H9 (cell line): ENCODE measurements around the gene SDR9C7. TPM values are rescaled to one million over a fixed set of nuclear protein-coding genes. Genes with fewer than 3 reads are reported as not detected.

Source experiments
- DNase-seq: peaks from one replicate; pipeline ENCODE4 v3.0.0-alpha.2; 2017
- H2AFZ ChIP-seq: one replicate; pipeline ENCODE4 v1.6.1; 2013; ENCODE audit warnings: mild to moderate bottlenecking, low read length, control low read depth, moderate library complexity
- H2AK5ac ChIP-seq: 2 replicates; pipeline ENCODE4 v1.6.1; 2013; ENCODE audit warnings: low read length, control low read depth, mixed read lengths; ENCODE audit not compliant: insufficient read length
- H2BK120ac ChIP-seq: one replicate; pipeline ENCODE4 v1.6.1; 2013; ENCODE audit warnings: low read depth, mild to moderate bottlenecking, low read length, control low read depth, inconsistent platforms; ENCODE audit not compliant: poor library complexity, severe bottlenecking
- H2BK12ac ChIP-seq: 2 replicates; pipeline ENCODE4 v1.6.1; 2013; ENCODE audit warnings: low read length, control low read depth, mixed read lengths, low read depth; ENCODE audit not compliant: insufficient read length
- H2BK15ac ChIP-seq: 2 replicates; pipeline ENCODE4 v1.6.1; 2013; ENCODE audit warnings: low read depth, low read length, control low read depth
- H2BK20ac ChIP-seq: one replicate; pipeline ENCODE4 v1.6.1; 2013; ENCODE audit warnings: low read depth, mild to moderate bottlenecking, low read length, control low read depth, inconsistent platforms; ENCODE audit not compliant: poor library complexity, severe bottlenecking
- H2BK5ac ChIP-seq: 2 replicates; pipeline ENCODE4 v1.6.1; 2013; ENCODE audit warnings: low read length, control low read depth, mixed read lengths; ENCODE audit not compliant: insufficient read length
- H3K14ac ChIP-seq: 2 replicates; pipeline ENCODE4 v1.6.1; 2013; ENCODE audit warnings: low read length, control low read depth; ENCODE audit not compliant: insufficient read depth
- H3K18ac ChIP-seq: 2 replicates; pipeline ENCODE4 v1.6.1; 2013; ENCODE audit warnings: low read depth, mild to moderate bottlenecking, mixed read lengths, low read length, control low read depth; ENCODE audit not compliant: insufficient read length
- H3K23ac ChIP-seq: 2 replicates; pipeline ENCODE4 v1.6.1; 2013; ENCODE audit warnings: low read length, control low read depth, mixed read lengths, low read depth; ENCODE audit not compliant: insufficient read length
- H3K23me2 ChIP-seq: 2 replicates; pipeline ENCODE4 v1.6.1; 2013; ENCODE audit warnings: low read depth, mild to moderate bottlenecking, mixed read lengths, low read length, control low read depth; ENCODE audit not compliant: insufficient read length, poor library complexity, severe bottlenecking
- H3K27ac ChIP-seq: 2 replicates; pipeline ENCODE4 v1.5.1; 2013; ENCODE audit warnings: low read length, control low read depth, mixed read lengths, low read depth; ENCODE audit not compliant: insufficient read length
- H3K27me3 ChIP-seq: 2 replicates; pipeline ENCODE4 v1.6.1; 2013; ENCODE audit warnings: low read length, control low read depth, inconsistent platforms; ENCODE audit not compliant: insufficient read depth
- H3K4ac ChIP-seq: 2 replicates; pipeline ENCODE4 v1.6.1; 2013; ENCODE audit warnings: low read depth, mild to moderate bottlenecking, control low read depth, inconsistent platforms, low read length, moderate library complexity
- H3K4me1 ChIP-seq: 2 replicates; pipeline ENCODE4 v1.6.1; 2013; ENCODE audit warnings: low read length, control low read depth, inconsistent platforms; ENCODE audit not compliant: insufficient read depth
- H3K4me2 ChIP-seq: 2 replicates; pipeline ENCODE4 v1.6.1; 2013; ENCODE audit warnings: low read length, control low read depth, mixed read lengths; ENCODE audit not compliant: insufficient read length, insufficient read depth
- H3K56ac ChIP-seq: 2 replicates; pipeline ENCODE4 v1.6.1; 2013; ENCODE audit warnings: low read depth, mild to moderate bottlenecking, mixed read lengths, low read length, control low read depth; ENCODE audit not compliant: insufficient read length
- H3K79me1 ChIP-seq: 2 replicates; pipeline ENCODE4 v1.6.1; 2013; ENCODE audit warnings: low read depth, mild to moderate bottlenecking, moderate library complexity, low read length, control low read depth, inconsistent platforms; ENCODE audit not compliant: insufficient read depth, poor library complexity, severe bottlenecking
- H3K79me2 ChIP-seq: 2 replicates; pipeline ENCODE4 v1.6.1; 2013; ENCODE audit warnings: low read length, control low read depth, inconsistent platforms; ENCODE audit not compliant: insufficient read depth
- H3K9ac ChIP-seq: 2 replicates; pipeline ENCODE4 v1.6.1; 2013; ENCODE audit warnings: low read length, control low read depth, mixed read lengths; ENCODE audit not compliant: insufficient read length; ENCODE audit errors: extremely low read depth
- H3K9me3 ChIP-seq: one replicate; pipeline ENCODE4 v1.6.1; 2013; ENCODE audit warnings: low read depth, low read length, inconsistent platforms; ENCODE audit not compliant: control insufficient read depth
- H3T11ph ChIP-seq: one replicate; pipeline ENCODE4 v1.6.1; 2013; ENCODE audit warnings: mild to moderate bottlenecking, low read length, control low read depth, inconsistent platforms
- H4K20me1 ChIP-seq: one replicate; pipeline ENCODE4 v1.6.1; 2013; ENCODE audit not compliant: control insufficient read depth, insufficient read length, insufficient read depth
- H4K5ac ChIP-seq: 2 replicates; pipeline ENCODE4 v1.6.1; 2013; ENCODE audit warnings: low read depth, mild to moderate bottlenecking, mixed read lengths, low read length, control low read depth; ENCODE audit not compliant: insufficient read length
- H4K8ac ChIP-seq: replicated peaks from 2 replicates; pipeline ENCODE4 v1.6.1; 2013; ENCODE audit warnings: low read length, control low read depth, mixed read lengths, low read depth; ENCODE audit not compliant: insufficient read length
- H4K91ac ChIP-seq: 2 replicates; pipeline ENCODE4 v1.6.1; 2013; ENCODE audit warnings: low read depth, mild to moderate bottlenecking, moderate library complexity, mixed read lengths, low read length, control low read depth; ENCODE audit not compliant: insufficient read length
- H3K27ac Mint-ChIP-seq, 3 experiments: 2 replicates in 2 of 3; 3 replicates in 1 of 3; pipeline ENCODE4 v1.8.0; 2020 to 2021; ENCODE audit warnings: mixed read lengths in 3 of 3, mild to moderate bottlenecking in 1 of 3, moderate library complexity in 1 of 3
- H3K27me3 Mint-ChIP-seq: 2 replicates; pipeline ENCODE4 v1.8.0; 2021; ENCODE audit warnings: low read depth, mild to moderate bottlenecking, moderate library complexity, mixed read lengths
- H3K36me3 Mint-ChIP-seq, 3 experiments: 2 replicates in 2 of 3; 3 replicates in 1 of 3; pipeline ENCODE4 v1.8.0; 2020 to 2021; ENCODE audit warnings: low read depth in 3 of 3, mixed read lengths in 3 of 3; ENCODE audit not compliant: insufficient read depth in 1 of 3
- H3K4me1 Mint-ChIP-seq, 2 experiments: 2 replicates each; pipeline ENCODE4 v1.8.0; 2020; ENCODE audit warnings: mixed read lengths in 2 of 2
- H3K4me3 Mint-ChIP-seq, 2 experiments: 2 replicates in 1 of 2; 3 replicates in 1 of 2; pipeline ENCODE4 v1.8.0; 2020 to 2021; ENCODE audit warnings: mild to moderate bottlenecking in 2 of 2, mixed read lengths in 2 of 2, moderate library complexity in 1 of 2
- H3K9me3 Mint-ChIP-seq, 2 experiments: 2 replicates in 1 of 2; 3 replicates in 1 of 2; pipeline ENCODE4 v1.8.0; 2020; ENCODE audit warnings: mild to moderate bottlenecking in 2 of 2, mixed read lengths in 2 of 2, moderate library complexity in 1 of 2
- WGBS: extraction: QIAGEN DNeasy Blood & Tissue Kit; methylation state at CpG from one replicate; pipeline ENCODE4 v1.1.7; 2013; ENCODE audit warnings: missing lambda C conversion rate, low lambda C conversion rate, mixed read lengths; ENCODE audit not compliant: insufficient read length; ENCODE audit errors: extremely low coverage; 5-methylcytosine and 5-hydroxymethylcytosine counted together
- total RNA-seq: library from RNA; stranded (reverse); gene quantifications from 2 replicates; pipeline ENCODE4 v1.2.1, GENCODE V29; 2021
- TF ChIP-seq, protein P1 (sequence below): fragments of 200-600 bp; sonication (generic); conservative IDR thresholded peaks from 3 replicates; pipeline ENCODE4 v1.8.0; 2021; ENCODE audit warnings: antibody characterized with exemption, mild to moderate bottlenecking

SDR9C7 gene
- total RNA-seq, 1 experiment from 2014 or later, result not detected

- H4K5ac ChIP-seq, result no peak overlapping the region
- no peak overlapping the region for H3K14ac ChIP-seq
- H2AK5ac ChIP-seq, result no peak overlapping the region
- H3K27ac ChIP-seq, result no peak overlapping the region
- no peak overlapping the region for H4K91ac ChIP-seq
- no peak overlapping the region for H3K27ac Mint-ChIP-seq
- H3K56ac ChIP-seq, result no peak overlapping the region
- no peak overlapping the region for H3T11ph ChIP-seq
- H3K23ac ChIP-seq, result no peak overlapping the region
- H3K79me1 ChIP-seq, result no peaks in the 10 kb centered on the region
- H3K9me3 Mint-ChIP-seq, result peaks cover 3 to 4% of the 10 kb centered on the region in 2 experiments; a peak in 3 of 5 replicates
- TF ChIP-seq, protein P1, sequence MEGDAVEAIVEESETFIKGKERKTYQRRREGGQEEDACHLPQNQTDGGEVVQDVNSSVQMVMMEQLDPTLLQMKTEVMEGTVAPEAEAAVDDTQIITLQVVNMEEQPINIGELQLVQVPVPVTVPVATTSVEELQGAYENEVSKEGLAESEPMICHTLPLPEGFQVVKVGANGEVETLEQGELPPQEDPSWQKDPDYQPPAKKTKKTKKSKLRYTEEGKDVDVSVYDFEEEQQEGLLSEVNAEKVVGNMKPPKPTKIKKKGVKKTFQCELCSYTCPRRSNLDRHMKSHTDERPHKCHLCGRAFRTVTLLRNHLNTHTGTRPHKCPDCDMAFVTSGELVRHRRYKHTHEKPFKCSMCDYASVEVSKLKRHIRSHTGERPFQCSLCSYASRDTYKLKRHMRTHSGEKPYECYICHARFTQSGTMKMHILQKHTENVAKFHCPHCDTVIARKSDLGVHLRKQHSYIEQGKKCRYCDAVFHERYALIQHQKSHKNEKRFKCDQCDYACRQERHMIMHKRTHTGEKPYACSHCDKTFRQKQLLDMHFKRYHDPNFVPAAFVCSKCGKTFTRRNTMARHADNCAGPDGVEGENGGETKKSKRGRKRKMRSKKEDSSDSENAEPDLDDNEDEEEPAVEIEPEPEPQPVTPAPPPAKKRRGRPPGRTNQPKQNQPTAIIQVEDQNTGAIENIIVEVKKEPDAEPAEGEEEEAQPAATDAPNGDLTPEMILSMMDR, result no peak
- no CpG with 5 or more reads among the region's 6 CpGs for WGBS
- no peaks in the 10 kb centered on the region for H4K20me1 ChIP-seq
- peaks cover 0 to 4% (median 0%) of the 10 kb centered on the region in 3 experiments; a peak in 2 of 7 replicates for H3K36me3 Mint-ChIP-seq
- H3K79me2 ChIP-seq, result no peaks in the 10 kb centered on the region
- no peak for DNase-seq
- H3K9ac ChIP-seq, result no peak overlapping the region
- H4K8ac ChIP-seq, result no peak overlapping the region
- H3K4me3 Mint-ChIP-seq, result no peak overlapping the region
- H3K9me3 ChIP-seq, result no peaks in the 10 kb centered on the region
- H3K27me3 ChIP-seq, result no peaks in the 10 kb centered on the region
- no peak overlapping the region for H2BK20ac ChIP-seq
- no peak overlapping the region for H3K4me2 ChIP-seq
- no peak overlapping the region for H2BK5ac ChIP-seq
- no peak overlapping the region for H3K18ac ChIP-seq
- H2BK15ac ChIP-seq, result no peak overlapping the region
- no peaks in the 10 kb centered on the region for H3K23me2 ChIP-seq
- no peaks in the 10 kb centered on the region for H3K4me1 Mint-ChIP-seq
- H2AFZ ChIP-seq, result no peak overlapping the region
- no peak overlapping the region for H2BK12ac ChIP-seq
- H2BK120ac ChIP-seq, result no peak overlapping the region
- H3K4ac ChIP-seq, result no peak overlapping the region
- H3K27me3 Mint-ChIP-seq, result no peaks in the 10 kb centered on the region; the same call in 1 of the 2 replicates
- H3K4me1 ChIP-seq, result no peaks in the 10 kb centered on the region
Measured at GRCh38 chr12:56980268-56980667, 46.1 kb upstream of the SDR9C7 start.
